Measurements from ENCODE around the gene EPHA7.

Gene EPHA7

DNA sequence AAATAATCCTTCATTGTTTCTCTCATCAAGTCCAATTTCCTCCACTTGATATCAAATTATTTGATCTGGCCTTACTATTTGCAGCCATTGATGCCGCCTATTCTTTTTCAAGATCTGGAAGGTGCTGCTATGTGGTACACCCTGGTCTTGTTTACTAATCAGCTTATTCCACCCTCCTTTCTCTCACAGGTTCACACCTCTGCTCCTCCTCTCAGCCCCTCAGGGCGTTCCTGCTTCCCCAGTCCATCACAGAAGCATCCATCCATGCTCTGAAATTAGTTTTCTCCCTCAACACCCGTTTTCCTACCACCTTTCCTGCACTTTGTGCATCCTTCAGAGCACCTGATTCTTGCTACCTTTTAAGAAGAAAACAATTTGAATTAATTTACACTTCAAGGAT lies 183.6 kb downstream of the EPHA7 start:
- DNase-seq: no peak

DNA sequence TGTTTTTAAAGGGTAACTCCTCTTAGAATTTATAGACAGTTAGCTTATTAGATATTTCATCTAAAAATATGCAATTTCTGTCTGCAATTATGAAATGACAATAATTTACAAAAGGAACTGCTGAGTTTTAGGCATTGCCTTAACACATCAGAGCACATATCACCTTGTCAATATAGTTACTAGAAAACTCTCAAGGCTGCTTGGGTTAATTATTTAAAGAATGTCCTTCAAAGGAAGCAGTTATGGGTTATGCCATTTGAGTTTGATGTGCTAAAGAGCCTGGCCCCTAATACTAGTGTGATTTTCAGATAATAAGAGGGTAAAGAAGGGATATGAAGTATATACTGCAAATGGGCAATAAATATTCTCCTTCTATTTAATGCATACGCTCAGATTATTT lies 192.5 kb downstream of the EPHA7 start:
- no peak for DNase-seq

DNA sequence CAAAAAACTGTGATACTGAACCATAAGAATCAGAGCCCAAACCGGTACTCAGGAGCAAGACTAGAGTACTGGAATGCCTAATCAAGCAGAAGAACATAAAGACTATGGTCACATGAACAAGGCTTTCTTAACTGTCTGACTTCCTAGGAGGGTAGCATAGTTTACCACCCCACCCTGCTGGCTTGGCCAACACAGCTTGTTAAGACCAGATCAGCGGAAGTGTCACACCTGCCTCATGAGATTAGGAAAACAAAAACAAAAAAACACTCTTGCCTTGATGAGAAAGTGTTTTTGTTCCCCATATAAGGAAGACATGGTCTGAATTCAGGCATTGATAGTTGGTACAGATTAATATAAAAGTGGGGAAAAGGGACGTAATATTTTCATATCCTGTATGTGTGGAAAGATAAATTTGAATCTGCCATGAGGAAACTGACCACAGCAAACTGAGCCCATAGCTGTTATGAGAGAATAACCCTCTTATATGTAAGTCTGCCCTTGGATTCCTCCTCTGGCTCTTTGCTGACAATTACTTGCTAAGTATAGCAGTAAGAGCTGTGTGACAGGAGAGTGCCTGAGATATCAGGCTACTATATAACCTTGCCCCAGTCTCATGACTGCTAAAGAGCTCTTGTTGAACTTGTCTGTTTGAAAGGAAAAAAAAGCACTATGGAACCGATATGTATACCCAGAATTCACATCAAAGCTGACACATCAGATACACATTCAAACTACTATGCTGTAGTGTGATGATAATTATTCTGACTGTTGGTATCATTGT lies 197.1 kb downstream of the EPHA7 start:
- DNase-seq: no peak

DNA sequence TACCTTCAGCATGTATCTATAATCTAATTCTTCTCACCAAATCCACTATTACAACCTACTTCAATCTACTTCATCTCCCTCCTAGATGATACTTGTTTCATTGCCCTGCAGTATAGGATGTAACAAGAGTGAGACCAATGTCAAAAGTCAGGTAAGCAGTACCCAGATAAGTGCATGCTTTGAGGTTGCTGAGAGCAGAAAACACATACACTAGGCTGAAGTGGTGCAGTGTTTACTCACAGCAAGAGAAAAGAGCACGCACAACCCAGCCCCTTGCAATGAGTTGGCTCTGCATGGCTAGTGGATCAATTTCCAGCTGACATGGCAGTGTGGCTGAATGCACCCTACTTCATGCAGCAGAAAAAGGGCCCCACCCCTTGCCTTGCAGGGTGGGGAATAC lies 199.9 kb downstream of the EPHA7 start:
- DNase-seq: no peak

DNA sequence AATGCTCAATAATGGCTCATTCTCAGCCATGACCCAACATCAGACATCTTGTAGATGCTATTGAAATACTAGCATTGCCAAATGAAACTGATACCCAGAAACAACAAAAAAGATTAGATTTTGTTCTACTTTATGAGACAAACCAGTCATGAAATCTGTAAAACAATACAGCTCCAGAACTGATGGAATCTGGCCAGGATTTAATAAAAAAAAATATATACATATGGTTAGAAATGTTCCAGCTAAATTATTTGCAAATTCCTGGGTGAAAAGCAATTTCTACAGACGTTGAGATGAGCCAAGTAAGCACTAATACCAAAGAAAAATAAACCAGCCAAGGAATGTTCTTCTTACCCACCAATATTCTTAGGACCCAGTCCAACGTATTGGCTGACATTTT lies 201.3 kb downstream of the EPHA7 start:
- no peak for DNase-seq

DNA sequence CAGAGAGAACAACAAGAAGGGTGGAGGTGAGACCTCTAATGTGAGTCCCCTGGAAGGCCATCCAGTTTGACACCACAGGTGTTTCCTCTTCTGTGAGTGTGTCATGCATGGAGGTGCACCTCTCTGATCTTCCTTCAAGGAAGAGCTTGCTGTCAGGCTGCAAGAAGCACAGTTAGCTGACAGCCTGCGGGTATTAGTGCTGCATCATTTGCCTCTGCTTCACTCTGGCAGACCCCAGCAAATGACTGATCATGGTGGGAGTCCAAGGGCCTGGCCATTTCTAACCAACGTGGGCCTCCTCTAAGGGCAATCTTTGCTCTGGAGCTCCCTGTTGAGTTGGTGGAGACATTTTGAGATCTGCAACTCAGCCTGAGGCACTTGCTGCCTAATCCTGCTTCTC lies 206.3 kb downstream of the EPHA7 start:
- DNase-seq: no peak

DNA sequence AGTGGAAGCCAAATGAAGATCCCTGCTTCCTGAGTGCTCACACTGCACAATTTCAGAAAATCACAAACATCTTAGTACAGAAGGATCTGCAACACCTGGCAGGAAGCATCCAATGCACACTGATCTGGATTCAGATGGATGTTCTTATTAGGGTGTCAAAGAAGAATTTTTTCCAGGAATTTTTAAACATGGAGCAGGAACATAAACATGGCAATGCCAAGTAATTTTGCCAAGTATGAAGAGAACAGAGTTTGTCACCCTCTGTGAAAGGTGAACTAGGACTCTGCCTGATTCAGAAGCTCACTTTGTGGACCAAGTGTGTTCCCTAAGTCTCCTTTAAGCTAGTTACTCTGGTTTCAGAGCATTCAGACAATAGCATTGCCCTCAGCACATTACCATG lies 208.5 kb downstream of the EPHA7 start:
- DNase-seq: no peak

DNA sequence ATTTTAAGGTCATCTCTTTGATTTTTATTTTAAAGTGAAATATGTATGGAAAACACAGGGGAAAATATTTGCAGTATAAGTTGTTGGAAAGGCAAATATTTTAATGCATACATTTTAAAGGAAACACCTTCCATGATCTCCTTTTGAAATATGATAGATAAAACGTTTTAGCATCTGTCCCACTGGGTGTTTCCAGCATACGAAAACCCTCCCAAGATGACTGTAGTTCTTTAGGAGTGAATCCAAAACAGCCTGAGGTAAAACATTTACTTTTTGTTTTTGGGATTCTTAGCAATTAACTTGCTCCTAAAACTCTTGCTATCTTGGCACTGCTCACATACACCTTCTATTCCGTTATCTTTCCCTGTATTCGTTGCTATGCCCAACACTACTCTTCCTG lies 210.0 kb downstream of the EPHA7 start:
- DNase-seq: no peak

DNA sequence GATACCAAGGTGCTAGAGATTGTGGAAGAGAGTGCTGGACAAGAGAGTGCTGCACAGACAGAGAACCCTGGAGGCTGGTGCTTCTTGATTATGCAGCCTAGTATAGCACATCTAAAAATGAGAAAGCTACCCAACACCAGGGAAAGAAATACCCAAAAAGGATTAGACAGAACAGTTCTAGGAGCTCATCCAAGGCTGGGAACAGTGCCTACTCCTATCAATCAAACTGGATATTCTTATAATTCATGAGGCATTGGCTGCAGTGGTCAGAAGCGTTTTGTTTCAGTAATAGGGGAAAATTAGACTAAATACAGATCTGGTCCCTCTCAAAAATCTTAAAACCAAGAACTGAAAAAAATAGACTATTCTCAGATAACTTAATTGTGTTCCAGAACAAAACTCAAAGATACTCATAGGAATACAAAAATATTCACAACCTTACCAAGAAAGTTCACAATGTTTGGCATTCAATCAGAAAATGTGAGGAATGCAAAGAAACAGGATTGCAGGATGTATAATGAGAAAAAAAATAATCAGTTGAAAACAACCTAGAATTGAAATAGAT lies 222.9 kb downstream of the EPHA7 start:
- DNase-seq: no peak

DNA sequence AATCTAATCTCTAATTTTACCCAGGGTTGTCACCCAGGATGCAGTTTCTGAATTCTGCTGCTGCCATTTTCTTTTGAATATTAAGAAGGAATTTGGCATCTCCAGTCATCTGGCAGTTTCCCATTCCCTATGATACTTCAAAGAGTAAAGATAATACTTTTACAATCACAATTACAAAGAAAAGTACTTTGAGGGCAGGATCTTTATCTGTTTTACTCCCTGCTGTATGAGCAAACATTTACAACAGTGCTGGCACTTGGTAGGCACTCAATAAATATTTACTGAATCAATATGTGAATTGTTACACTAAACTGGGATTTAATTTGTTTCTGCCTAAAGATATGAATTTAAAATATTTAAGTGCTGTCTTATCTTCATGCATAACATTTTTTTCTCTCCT lies 224.9 kb downstream of the EPHA7 start:
- no peak for DNase-seq

DNA sequence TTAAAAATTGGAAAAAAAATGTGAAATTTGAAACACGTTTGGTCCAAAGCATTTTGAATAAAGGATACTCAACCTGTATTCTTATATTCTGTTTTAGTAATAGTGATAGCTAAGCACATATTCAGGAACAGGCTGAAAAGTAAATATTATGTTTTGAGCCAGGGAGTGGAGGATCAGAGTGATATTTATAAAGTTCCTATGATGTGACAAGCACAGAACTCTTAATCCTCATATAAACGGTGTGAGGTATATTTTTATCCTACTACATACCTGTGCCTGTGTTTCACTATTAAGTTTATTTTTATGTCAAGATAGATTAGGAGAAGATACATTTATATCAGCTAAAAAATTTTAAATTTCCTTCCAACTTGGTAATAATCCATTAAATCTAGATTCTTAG lies 225.5 kb downstream of the EPHA7 start:
- DNase-seq: no peak

Data from stimulated activated CD8-positive, alpha-beta memory T cell treated with anti-CD3 and anti-CD28 coated beads, Interleukin-4, amount 100 ng/mL, for 48 hours (primary cell).